ENCODE results near the gene WASF3.

GRCh38 chr13:26710166-26710565 lies 152.7 kb downstream of the WASF3 start:
- TF ChIP-seq, protein P1, sequence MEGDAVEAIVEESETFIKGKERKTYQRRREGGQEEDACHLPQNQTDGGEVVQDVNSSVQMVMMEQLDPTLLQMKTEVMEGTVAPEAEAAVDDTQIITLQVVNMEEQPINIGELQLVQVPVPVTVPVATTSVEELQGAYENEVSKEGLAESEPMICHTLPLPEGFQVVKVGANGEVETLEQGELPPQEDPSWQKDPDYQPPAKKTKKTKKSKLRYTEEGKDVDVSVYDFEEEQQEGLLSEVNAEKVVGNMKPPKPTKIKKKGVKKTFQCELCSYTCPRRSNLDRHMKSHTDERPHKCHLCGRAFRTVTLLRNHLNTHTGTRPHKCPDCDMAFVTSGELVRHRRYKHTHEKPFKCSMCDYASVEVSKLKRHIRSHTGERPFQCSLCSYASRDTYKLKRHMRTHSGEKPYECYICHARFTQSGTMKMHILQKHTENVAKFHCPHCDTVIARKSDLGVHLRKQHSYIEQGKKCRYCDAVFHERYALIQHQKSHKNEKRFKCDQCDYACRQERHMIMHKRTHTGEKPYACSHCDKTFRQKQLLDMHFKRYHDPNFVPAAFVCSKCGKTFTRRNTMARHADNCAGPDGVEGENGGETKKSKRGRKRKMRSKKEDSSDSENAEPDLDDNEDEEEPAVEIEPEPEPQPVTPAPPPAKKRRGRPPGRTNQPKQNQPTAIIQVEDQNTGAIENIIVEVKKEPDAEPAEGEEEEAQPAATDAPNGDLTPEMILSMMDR (conservative IDR thresholded peaks at IDR 0.05): no peak
- TF ChIP-seq ZFX (IDR thresholded peaks at IDR 0.05): no peak
